NCI-H2081 (cell line): ENCODE data around the gene CEP350.
A peak's percentile ranks its signal among the peaks of the same experiment; 100 is the strongest.

Experiments used
- DNase-seq, 2 experiments: peaks; one replicate each; lab custom pipeline; 2025; lab: John Stamatoyannopoulos, UW

Gene CEP350

GRCh38 chr1:179954493-179955286 lies at the start of gene CEP350:
Gene CEP350 (plus strand): TSS chr1:179954810. CDS start chr1:179986182, 31,372 bp downstream.
- DNase-seq, result peak; percentile 98 to 99

- no peak for DNase-seq
These were observed 43.7 kb upstream of the CEP350 start for GRCh38 chr1:179910934-179911333.

GRCh38 chr1:179911812-179912211 lies 42.8 kb upstream of the CEP350 start:
- DNase-seq, result no peak

GRCh38 chr1:179917601-179918429 lies 36.8 kb upstream of the CEP350 start:
- no peak for DNase-seq

- no peak for DNase-seq
These were observed 33.1 kb upstream of the CEP350 start for GRCh38 chr1:179921472-179921871.

GRCh38 chr1:179921981-179922872 lies 32.4 kb upstream of the CEP350 start:
- DNase-seq, result no peak

GRCh38 chr1:179923029-179923428 lies 31.6 kb upstream of the CEP350 start:
- no peak for DNase-seq

GRCh38 chr1:179924268-179924667 lies 30.3 kb upstream of the CEP350 start:
- no peak for DNase-seq

- DNase-seq, result no peak
These were observed 29.3 kb upstream of the CEP350 start for GRCh38 chr1:179925302-179925701.

GRCh38 chr1:179925922-179926849 lies 28.4 kb upstream of the CEP350 start:
- no peak for DNase-seq

- DNase-seq, result no peak
These were observed 27.8 kb upstream of the CEP350 start for GRCh38 chr1:179926850-179927205.

GRCh38 chr1:179929955-179930798 lies 24.4 kb upstream of the CEP350 start:
- no peak for DNase-seq

- no peak for DNase-seq
These were observed 23.7 kb upstream of the CEP350 start for GRCh38 chr1:179930867-179931266.

- no peak for DNase-seq
These were observed 21.4 kb upstream of the CEP350 start for GRCh38 chr1:179933219-179933618.

GRCh38 chr1:179935909-179936496 lies 18.6 kb upstream of the CEP350 start:
- no peak for DNase-seq

- no peak for DNase-seq
These were observed 16.8 kb upstream of the CEP350 start for GRCh38 chr1:179937668-179938254.

GRCh38 chr1:179938752-179939151 lies 15.9 kb upstream of the CEP350 start:
- DNase-seq, result no peak

- no peak for DNase-seq
These were observed 14.7 kb upstream of the CEP350 start for GRCh38 chr1:179939941-179940340.

- DNase-seq, result no peak
These were observed 13.2 kb upstream of the CEP350 start for GRCh38 chr1:179941454-179941853.
